IMR-90 (cell line): ENCODE measurements around the gene TBC1D17.

ENCODE experiments used
- CEBPB ChIP-seq: IDR thresholded peaks from 2 replicates; pipeline ENCODE4 v1.6.1; 2012; ENCODE audit warnings: low read depth, low read length, improper control_type of control experiment
- CHD1 ChIP-seq: IDR thresholded peaks from 2 replicates; pipeline ENCODE4 v1.6.1; 2012; ENCODE audit warnings: low read depth, low read length, improper control_type of control experiment
- FOS ChIP-seq: fragments of 150-350 bp; IDR thresholded peaks from 2 replicates; pipeline ENCODE4 v1.6.1; 2016; ENCODE audit warnings: low read depth, low read length
- MAFK ChIP-seq: IDR thresholded peaks from 2 replicates; pipeline ENCODE4 v1.6.1; 2012; ENCODE audit warnings: low read depth, low read length, improper control_type of control experiment
- MAZ ChIP-seq: IDR thresholded peaks from 2 replicates; pipeline ENCODE4 v1.6.1; 2012; ENCODE audit warnings: low read depth, mild to moderate bottlenecking, low read length, improper control_type of control experiment, moderate library complexity, borderline replicate concordance
- MXI1 ChIP-seq: IDR thresholded peaks from 2 replicates; pipeline ENCODE4 v1.6.1; 2012; ENCODE audit warnings: low read depth, mild to moderate bottlenecking, low read length, moderate library complexity, borderline replicate concordance
- POLR2A ChIP-seq: IDR thresholded peaks from 2 replicates; pipeline ENCODE4 v1.6.1; 2012; ENCODE audit warnings: mild to moderate bottlenecking, low read depth, low read length
- RCOR1 ChIP-seq: IDR thresholded peaks from 2 replicates; pipeline ENCODE4 v1.6.1; 2012; ENCODE audit warnings: mild to moderate bottlenecking, low read length, improper control_type of control experiment; ENCODE audit not compliant: insufficient replicate concordance
- RFX5 ChIP-seq: IDR thresholded peaks from 2 replicates; pipeline ENCODE4 v1.8.0; 2012; ENCODE audit warnings: low read depth, mild to moderate bottlenecking, low read length, moderate library complexity
- SMC3 ChIP-seq: fragments of 150-350 bp; IDR thresholded peaks from 2 replicates; pipeline ENCODE4 v1.6.1; 2016; ENCODE audit warnings: low read depth, mild to moderate bottlenecking, antibody characterized with exemption, low read length, moderate library complexity
- TF ChIP-seq, protein P1 (sequence below): conservative IDR thresholded peaks from 2 replicates; pipeline ENCODE4 v1.5.1; 2012; ENCODE audit warnings: mild to moderate bottlenecking, low read depth, low read length, improper control_type of control experiment
- TF ChIP-seq, protein P2 (sequence below): fragments of 150-350 bp; IDR thresholded peaks from 2 replicates; pipeline ENCODE4 v1.6.1; 2016; ENCODE audit warnings: low read depth, mild to moderate bottlenecking, low read length, moderate library complexity, borderline replicate concordance
- TF ChIP-seq, protein P3 (sequence below): fragments of 150-350 bp; IDR thresholded peaks from 2 replicates; pipeline ENCODE4 v1.6.1; 2017; ENCODE audit warnings: mild to moderate bottlenecking, antibody characterized with exemption, low read length, low read depth

DNA sequence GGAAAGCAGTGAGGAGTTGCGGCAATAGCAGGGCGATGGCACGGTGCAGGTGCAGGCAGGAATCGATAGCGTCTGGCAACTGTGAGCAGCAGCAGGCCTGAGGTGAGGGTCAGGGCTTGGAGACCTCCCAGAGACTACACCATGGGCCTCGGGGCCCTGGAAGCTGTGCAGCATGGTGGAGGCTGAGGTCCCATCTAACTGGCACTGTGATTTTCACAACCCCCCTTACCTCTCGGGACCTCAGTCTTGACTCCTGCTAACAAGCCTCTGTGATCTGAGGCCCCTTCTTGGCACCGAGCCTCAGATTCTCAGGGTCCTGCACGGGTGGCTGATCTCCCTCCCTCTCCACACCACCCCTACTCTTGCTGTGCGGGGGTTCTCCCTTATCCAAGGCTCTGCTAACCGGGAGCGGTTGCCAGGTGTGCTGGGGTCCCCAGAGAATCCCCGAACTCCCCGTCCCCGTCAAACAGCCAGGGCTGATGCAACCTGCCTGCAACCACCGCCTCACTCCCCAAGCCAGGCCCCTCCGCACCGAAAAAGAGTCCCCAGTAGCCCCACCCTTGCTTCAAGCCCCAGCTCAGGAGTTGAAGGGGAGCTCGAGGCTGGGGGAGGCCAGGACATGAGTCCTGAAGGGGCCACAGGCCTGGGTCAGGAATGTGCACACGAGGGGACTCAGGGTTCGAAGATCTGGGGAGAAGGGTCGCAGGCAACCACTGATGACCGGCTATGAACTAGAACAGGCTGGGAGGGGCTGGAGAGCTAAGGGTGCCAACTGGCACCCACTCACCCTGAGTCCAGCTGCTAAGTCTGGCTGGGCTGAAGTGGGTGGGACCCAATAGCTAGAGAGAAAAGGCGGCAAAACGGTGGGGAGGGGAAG, 46.7 kb downstream of the TBC1D17 start:
- TF ChIP-seq, protein P1, sequence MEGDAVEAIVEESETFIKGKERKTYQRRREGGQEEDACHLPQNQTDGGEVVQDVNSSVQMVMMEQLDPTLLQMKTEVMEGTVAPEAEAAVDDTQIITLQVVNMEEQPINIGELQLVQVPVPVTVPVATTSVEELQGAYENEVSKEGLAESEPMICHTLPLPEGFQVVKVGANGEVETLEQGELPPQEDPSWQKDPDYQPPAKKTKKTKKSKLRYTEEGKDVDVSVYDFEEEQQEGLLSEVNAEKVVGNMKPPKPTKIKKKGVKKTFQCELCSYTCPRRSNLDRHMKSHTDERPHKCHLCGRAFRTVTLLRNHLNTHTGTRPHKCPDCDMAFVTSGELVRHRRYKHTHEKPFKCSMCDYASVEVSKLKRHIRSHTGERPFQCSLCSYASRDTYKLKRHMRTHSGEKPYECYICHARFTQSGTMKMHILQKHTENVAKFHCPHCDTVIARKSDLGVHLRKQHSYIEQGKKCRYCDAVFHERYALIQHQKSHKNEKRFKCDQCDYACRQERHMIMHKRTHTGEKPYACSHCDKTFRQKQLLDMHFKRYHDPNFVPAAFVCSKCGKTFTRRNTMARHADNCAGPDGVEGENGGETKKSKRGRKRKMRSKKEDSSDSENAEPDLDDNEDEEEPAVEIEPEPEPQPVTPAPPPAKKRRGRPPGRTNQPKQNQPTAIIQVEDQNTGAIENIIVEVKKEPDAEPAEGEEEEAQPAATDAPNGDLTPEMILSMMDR, result no peak
- TF ChIP-seq MXI1 (no peak), RFX5 (no peak), POLR2A (no peak), RCOR1 (no peak), MAZ (no peak), SMC3 (no peak), CEBPB (no peak), CHD1 (no peak), MAFK (no peak), FOS (no peak)
- TF ChIP-seq, protein P2, sequence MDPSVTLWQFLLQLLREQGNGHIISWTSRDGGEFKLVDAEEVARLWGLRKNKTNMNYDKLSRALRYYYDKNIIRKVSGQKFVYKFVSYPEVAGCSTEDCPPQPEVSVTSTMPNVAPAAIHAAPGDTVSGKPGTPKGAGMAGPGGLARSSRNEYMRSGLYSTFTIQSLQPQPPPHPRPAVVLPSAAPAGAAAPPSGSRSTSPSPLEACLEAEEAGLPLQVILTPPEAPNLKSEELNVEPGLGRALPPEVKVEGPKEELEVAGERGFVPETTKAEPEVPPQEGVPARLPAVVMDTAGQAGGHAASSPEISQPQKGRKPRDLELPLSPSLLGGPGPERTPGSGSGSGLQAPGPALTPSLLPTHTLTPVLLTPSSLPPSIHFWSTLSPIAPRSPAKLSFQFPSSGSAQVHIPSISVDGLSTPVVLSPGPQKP, result no peak
- TF ChIP-seq, protein P3, sequence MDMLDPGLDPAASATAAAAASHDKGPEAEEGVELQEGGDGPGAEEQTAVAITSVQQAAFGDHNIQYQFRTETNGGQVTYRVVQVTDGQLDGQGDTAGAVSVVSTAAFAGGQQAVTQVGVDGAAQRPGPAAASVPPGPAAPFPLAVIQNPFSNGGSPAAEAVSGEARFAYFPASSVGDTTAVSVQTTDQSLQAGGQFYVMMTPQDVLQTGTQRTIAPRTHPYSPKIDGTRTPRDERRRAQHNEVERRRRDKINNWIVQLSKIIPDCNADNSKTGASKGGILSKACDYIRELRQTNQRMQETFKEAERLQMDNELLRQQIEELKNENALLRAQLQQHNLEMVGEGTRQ, result no peak
